ENCODE measurements around the gene SLC26A9. TPM values are rescaled to one million over a fixed set of nuclear protein-coding genes. Genes with fewer than 3 reads are reported as not detected.

The SLC26A9 gene
- total and polyA plus RNA-seq, 12 donors, result 0.03 to 0.11 (median 0.04) TPM; not detected in 9

GRCh38 chr1:205954819-205955404 is 11.7 kb upstream of the SLC26A9 start:
- no peak for DNase-seq
- Histone ChIP-seq H3K27ac (no peak overlapping the region), H3K36me3 (replicated peaks in 1 of 2) (no peaks in the 10 kb centered on the region), H3K9me3 (replicated peaks in 1 of 3) (no peaks in the 10 kb centered on the region), H3K4me3 (no peak overlapping the region), H3K27me3 (peaks cover 4% of the 10 kb centered on the region), H3K4me1 (replicated peaks in 1 of 2) (no peaks in the 10 kb centered on the region)
- intact Hi-C loops (cut with DNase I), result no loop called here
- WGBS, 4 donors, result 76 to 87% (median 85%) methylated on average over 11 of the region's 11 CpGs
- TF ChIP-seq POLR2A (IDR thresholded peaks at IDR 0.05) (no peak), CTCF (IDR thresholded peaks at IDR 0.05) (no peak)

GRCh38 chr1:205951746-205952145 is 8.5 kb upstream of the SLC26A9 start:
- TF ChIP-seq POLR2A (IDR thresholded peaks at IDR 0.05) (no peak), CTCF (IDR thresholded peaks at IDR 0.05) (no peak)
- Histone ChIP-seq H3K4me1 (replicated peaks in 1 of 2) (no peaks in the 10 kb centered on the region), H3K27ac (no peak overlapping the region), H3K9me3 (replicated peaks in 1 of 3) (no peaks in the 10 kb centered on the region), H3K27me3 (no peaks in the 10 kb centered on the region), H3K4me3 (no peak overlapping the region), H3K36me3 (replicated peaks in 1 of 2) (no peaks in the 10 kb centered on the region)
- DNase-seq, result no peak
- intact Hi-C loops (cut with DNase I), result no loop called here
- WGBS, 4 donors, result 80 to 100% (median 86%) methylated on average over 1 of the region's 1 CpG; no CpG with 5 or more reads in 1 of the 4 donors

- intact Hi-C loops (cut with DNase I), result no loop called here
- 76 to 82% (median 80%) methylated on average over 6 to 7 of the region's 7 CpGs for WGBS, 4 donors
- TF ChIP-seq POLR2A (IDR thresholded peaks at IDR 0.05) (no peak), CTCF (IDR thresholded peaks at IDR 0.05) (no peak)
- Histone ChIP-seq H3K4me3 (no peak overlapping the region), H3K4me1 (replicated peaks in 1 of 2) (no peaks in the 10 kb centered on the region), H3K9me3 (replicated peaks in 1 of 3) (no peaks in the 10 kb centered on the region), H3K27ac (no peak overlapping the region), H3K36me3 (replicated peaks in 1 of 2) (no peaks in the 10 kb centered on the region), H3K27me3 (no peaks in the 10 kb centered on the region)
- DNase-seq, result peak in 2 of 7 donors; percentile 26 to 27
Observed at GRCh38 chr1:205950826-205951549, 7.7 kb upstream of the SLC26A9 start.

DNA sequence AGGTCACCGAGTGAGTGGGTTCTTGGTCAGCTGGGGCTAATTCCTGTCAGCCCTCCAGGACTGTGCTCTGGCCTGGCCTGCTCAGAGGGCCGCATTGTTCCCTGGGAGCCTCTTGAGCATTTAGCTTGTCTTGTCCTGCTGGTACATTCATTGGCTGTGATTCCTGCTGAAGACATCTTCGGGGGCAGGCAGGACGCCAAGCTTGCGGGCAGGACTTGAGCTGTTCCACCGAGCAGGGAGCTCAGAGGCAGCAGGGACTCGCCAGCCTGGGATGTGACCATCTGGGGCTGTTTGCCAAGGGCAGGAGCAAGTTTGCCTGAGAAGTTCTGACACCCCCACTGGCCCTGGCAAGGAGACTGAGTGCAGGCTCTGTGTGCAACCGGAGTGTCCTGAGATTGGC is 7.0 kb upstream of the SLC26A9 start:
- no peaks in the 10 kb centered on the region for H3K27me3 ChIP-seq
- H3K4me1 ChIP-seq (replicated peaks in 1 of 2), result no peaks in the 10 kb centered on the region
- H3K4me3 ChIP-seq, result no peak overlapping the region
- DNase-seq, result peak in 3 of 7 donors; percentile 11 to 31 (median 13)
- WGBS, 4 donors, result 77 to 94% (median 81%) methylated on average over 2 to 8 of the region's 8 CpGs
- no peaks in the 10 kb centered on the region for H3K36me3 ChIP-seq (replicated peaks in 1 of 2)
- H3K9me3 ChIP-seq (replicated peaks in 1 of 3), result no peaks in the 10 kb centered on the region
- TF ChIP-seq POLR2A (IDR thresholded peaks at IDR 0.05), result no peak
- TF ChIP-seq CTCF (IDR thresholded peaks at IDR 0.05), result no peak
- intact Hi-C loops (cut with DNase I), result no loop called here
- H3K27ac ChIP-seq, result no peak overlapping the region

Data from adrenal gland (tissue), 12 donors.